ENCODE data around the gene RASL12.

The RASL12 gene

DNA sequence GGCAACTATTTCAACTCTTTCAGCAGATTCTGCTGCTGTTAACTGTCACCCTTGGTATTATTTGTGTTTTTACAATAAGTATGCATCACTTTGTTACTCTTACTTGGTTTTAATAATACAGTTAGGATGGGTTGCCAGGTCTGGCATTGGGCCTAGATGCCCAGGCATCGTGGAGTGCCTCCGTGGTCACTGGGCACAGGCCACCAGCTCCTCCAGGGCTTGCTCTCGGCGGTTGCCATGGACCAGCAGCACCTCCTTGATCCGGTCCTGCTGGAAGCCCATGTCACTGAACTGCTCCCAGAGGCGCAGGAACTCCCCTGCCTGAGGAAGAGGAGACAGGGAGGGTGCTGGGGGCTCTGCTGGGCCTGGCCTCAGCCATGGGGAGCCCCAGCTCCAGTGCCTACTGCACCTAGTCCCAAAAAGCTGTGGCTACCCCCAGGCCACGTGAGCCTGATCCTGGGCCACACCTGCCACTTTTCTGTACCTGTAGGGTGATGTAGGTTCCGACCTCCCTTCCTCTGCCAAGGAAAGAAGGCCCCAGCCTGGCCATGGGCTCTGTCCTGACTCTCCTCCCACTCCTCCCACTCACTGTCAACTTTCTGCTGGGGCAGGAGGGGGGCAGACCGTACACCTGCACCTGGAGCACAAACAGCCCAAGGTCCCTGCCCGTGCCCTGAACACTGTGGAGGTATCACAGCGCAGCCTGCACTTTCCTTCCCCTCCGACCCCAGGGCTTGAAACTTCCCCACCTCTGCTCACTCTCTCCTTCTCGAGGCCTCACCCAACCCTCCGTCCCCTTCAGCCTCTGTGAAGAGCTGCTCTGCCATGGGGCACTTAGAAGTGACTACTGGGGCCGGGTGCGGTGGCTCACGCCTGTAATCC lies 25.4 kb upstream of the RASL12 start:
- no peak for DNase-seq (ENCODE audit: low spot score)

DNA sequence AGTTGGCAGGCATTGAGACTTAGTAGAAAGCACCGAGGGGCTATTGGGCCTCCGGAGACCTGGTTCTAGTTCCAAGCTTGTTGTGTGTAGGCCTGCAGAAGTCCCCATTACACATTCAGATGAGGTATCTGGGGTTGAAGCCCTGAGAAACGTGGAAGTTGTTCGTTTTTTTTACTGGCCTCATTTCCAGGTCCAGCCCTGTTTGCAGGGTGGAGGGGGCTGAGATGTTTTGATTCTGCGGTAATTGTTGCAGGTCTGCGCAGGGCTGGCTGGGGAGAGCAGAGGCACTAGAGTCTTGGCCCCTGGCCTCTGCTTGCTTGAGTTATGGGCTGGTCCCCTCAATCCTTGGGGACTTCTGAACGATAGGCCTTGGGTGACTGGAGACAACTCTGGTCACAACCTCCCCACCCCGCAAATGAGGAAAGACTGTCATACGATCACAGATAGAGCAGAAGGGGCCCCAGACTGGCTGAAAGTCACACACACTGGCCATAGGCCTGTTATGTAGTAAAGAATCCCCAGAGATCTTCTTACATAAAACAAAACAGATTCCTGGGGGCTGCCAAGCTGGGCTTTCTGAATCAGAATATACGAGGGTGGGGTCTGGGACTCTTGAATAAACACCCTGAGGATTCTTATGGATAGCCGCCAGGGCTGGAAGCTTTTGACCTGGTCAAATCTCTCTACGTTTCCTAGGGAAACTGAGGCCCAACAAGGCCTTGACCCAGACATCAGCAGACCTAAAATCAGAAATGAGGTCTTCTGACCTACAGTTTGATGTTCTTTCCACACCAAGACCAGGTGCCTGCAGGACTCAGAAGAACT lies 24.4 kb upstream of the RASL12 start:
- no peak for DNase-seq (ENCODE audit: low spot score)

DNA sequence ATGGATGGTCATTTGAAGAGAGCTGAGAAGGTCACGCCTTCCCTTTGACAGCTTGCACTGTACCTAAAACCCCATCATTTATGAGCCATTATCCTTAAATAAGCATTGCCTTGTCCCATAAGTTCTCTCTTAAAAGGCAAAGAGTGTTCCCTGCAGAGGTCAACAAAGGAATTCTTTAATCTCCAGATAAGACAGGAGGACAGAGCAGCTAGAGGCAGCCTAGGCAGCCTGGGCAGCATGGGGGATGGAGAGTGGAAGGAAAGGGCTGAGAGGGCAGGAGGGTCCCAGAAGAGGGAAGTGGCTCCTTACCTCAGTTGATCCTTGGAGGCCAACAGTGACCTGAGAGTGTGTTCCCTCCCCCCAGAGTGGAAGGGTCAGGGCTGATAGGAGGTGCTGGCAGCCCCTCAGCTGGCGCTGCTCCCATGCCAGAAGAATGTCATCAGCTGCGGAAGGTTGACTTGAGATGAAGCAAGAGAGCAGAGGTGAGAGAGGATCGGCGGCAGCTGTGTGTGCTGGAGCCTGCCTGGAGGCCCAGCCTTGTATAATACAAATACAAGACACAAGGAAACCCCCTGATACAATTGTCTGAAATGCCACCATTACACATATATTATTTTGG lies 21.5 kb upstream of the RASL12 start:
- no peak for DNase-seq (ENCODE audit: low spot score)

DNA sequence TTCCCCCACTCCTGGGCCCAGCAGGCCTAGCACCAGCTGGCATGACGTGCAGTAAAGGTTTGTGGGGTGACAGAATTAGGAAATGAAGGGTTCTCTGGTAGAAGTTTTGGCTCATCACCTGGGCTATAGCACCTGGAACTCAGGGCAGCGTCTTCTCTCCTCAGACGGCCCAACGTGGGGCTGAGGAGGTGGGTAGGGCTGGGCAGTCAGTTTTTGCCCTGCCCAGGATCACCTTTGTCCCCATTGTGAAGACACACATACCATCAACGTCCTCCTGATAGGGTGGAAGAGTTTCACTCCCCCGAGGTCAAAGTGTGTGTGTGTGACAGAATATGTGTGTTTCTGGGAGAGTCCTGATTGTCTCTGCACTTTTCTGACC lies 20.8 kb upstream of the RASL12 start:
- DNase-seq (ENCODE audit: low spot score), result no peak

DNA sequence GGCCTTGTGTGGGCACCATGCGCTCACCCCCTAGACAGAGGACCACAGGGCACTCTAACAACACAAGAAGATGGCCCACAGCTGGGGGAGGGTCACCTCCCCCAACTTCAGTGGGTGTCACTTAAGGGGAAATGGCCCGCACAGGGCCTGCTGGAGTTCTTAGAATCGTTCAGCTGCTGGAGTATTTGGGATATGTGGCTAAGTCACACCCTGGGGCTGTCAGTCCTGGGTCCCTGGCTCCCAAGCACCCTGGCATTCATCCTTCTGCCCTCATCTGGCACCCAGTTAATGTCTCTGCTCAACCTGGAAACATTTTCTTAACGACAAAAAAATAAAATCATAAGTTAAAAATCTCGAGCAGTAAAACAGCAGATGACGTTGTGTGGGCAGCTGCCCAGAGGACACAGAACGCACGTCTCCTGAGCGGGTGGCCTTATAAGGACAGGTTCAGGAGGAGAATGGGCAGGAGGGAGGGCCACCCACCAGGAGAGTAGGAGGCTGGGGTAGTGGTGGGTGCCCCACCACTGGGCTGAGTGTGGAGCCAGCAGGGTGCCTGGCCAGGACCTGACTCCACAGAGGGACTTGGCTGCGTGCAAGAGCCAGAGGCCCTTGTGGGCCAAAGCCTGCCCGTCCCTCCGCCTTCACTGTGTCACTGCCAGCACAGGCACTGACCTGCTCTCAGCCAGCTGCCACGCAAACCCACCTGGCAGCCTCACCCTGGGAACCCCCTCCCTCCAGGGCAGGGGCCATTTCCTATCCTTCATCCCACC lies 20.3 kb upstream of the RASL12 start:
- DNase-seq (ENCODE audit: low spot score), result no peak

DNA sequence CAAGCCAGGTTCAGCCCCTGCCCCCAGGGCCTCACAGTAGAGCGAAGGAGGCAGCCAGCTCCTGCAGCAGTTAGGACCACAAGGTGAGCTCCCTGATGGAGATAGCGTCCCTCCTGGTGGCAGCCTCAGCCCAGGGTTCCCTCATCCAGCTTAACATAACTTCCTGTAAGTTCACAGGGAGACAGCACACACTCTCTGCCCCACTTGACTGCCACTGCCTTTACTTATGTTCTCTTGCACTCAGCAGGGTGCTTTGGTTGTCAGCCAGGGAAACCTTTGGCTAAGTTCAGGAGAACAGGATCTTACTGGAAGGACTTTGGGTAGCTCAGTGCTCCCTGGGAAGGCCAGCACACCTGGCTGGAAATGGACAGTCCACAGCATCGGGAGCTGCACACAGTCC lies 19.6 kb upstream of the RASL12 start:
- DNase-seq (ENCODE audit: low spot score), result no peak

DNA sequence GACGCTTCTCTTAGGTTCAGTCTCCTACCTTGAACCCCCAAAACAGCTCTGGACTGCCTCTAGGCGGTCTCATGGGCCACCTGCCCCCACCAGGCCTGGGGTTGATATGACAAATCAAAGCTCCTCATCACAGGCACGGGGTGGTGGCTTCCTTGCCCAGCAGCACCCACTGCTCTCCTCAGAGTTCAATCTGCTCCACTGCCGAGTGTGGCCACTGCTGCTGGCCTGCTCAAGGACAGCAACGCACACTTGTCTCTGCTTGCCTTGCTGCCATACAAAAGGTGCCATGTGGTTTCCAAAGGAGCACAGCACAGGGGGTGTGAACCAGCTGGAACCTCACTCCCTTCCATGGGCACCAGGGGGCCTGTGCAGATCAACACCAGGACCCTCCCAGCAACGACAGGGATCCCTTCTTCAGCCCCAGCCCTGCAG lies 18.9 kb upstream of the RASL12 start:
- no peak for DNase-seq (ENCODE audit: low spot score)

DNA sequence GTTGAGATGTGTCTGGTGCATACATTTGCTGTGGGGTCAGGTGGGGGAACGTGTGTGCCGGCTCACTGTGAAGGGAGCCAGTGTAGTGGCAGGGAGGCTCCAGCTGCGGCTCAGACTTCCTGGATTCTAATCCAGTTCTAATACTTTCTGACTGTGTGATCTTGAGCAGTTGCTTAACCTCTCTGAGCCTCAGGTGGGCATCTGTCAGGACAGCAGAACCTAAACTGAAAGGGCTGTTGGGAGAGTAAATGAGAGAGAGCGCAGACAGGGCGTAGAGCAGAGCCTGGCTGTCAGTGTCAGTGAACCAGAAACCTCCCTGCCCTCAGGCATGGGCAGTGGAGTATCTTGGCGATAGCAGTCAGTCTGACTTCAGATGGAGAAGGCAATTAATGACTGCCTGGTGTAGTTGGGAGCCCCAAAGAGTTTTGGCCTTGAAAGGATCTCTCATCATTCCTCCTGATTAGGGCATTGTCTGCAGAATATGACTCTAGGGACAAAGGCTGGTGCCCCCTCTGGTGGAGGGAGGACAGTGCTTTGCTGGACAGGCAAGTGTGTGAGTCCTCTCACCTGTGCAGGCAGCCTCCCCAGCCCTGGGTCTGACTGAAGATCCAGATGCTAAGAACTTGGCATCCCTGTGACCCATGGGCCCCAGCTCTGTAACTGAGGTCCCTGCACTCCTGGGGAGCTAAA lies 18.3 kb upstream of the RASL12 start:
- DNase-seq (ENCODE audit: low spot score), result no peak

DNA sequence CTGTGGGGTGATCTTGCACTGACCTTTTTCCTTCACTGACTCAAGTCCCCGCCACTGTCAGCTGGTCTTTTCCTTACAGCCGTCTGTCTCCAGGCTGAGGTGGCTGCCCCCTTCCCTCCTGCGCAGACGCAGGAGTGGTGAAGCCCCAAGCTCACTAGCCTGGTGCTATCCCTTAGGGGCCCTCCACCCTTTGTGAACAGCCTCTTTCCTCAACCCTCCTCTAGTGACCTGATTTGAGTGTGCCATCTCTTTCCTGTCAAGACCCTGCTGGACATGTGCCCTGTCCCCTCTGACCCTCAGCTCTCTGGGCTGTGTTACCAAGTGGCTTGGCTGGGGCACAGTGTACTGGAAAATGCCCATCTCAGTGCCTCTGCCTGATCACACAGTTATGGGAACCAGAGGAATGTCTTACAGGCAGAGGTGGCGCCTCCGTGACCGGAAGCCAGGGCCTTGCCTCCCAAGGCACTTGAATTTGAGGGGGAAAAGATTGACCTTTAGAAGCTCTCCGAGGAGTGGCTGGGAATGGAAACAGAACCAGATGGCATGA lies 17.5 kb upstream of the RASL12 start:
- DNase-seq (ENCODE audit: low spot score), result no peak

DNA sequence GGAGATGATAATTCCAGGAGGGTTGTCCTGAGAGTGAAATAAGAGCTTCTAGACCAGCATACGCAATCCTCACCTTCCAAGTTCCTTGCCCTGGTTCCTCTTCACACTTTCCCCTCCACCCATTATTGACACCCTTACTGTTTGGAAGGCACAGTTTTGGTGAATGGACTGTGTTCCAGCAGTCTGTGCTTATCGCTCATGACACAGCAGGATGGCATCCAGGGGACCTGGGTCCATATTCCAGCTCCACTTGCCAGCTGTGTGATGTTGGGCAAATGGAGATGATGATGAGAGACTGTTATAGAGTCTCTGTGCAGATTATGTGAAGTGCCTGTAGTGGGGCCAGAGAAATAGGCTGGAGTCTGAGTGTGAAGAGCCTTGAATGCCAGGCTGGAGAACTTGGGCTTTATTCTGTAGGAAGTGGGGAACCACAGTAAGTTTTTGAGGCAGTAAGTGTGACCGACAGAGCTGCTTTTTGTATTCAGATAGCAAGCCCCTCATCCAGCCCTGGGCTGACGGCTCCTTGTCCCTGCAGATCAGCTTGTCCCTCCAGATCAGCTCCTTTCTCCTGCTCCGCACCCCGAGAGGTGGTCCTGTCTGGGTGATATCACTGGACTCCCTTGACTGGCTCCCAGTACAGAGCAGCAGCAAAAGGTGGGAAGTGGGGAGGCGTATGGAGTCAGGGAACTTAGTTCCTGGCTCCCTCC lies 16.9 kb upstream of the RASL12 start:
- DNase-seq (ENCODE audit: low spot score), result no peak

DNA sequence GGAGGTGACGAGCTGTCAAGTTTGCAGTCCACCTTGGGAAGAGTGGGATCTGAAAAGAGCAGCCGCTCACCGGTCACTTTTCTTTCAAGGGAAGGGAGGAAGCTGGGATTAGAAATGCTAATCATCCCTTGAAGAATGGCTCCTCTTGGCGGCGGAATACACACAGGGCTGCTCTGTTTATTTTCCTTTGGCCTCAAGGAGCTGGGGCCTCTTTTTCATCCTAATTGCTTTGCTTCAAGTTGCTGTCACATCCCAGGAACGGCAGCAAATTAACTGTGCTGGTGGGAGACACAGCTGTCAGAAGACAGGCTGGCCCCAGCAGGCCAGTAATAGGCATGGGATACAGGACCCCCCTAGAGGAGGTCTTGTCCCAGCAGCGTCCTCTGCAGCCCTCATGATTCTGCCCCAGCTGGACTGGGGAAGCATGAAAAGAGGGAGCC lies 15.5 kb upstream of the RASL12 start:
- peak; percentile 73 for DNase-seq (ENCODE audit: low spot score)

DNA sequence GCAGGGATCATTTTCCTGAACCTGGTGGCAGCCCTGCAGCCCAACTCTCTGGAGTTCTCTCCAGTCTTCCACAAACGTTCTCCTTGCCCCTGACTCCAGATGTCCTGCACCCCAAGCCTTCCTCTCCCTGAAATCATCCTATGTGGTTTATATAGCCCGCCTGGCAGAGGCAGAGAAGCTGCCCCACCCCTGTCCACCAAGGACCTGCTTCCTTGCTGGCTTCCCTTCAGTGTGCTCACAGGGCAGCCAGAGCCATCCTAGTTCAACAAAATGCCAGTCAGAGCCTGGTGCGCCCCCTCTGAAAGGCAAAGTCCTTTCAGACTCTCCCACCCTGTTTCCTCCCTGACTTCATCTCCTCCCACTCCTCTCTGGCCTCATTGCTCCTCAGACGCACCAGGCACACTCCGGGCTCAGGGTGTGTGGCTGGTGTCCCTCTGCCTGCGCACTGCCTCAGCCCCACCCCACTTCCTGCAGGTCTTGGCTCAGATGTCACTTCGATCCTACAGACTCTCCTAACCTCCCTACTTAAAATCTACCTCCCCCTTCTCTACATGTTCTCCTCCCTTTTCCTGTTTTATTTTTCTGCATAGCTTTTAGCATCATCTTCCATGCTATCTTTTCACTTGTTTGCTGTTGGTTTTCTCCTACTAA lies 14.6 kb upstream of the RASL12 start:
- DNase-seq (ENCODE audit: low spot score), result no peak

DNA sequence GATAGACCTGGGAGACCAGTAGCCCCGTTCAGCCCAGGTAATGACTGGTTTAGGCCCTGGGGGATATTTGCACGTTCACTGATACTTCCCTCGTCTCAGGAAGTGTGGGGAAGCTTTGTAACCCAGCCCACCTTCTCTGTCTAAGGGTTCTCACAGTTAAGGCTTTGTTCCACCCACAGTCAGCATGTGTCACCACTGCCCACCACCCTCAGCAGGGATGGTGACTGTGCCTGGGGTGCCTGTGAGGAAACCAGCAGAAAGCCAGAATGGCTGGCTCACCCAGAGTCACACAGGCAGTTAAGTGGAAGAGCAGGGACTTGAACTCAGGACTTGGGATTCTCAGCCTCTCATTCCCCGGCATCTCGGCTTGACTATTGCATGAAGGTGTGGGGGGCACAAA lies 14.0 kb upstream of the RASL12 start:
- no peak for DNase-seq (ENCODE audit: low spot score)

DNA sequence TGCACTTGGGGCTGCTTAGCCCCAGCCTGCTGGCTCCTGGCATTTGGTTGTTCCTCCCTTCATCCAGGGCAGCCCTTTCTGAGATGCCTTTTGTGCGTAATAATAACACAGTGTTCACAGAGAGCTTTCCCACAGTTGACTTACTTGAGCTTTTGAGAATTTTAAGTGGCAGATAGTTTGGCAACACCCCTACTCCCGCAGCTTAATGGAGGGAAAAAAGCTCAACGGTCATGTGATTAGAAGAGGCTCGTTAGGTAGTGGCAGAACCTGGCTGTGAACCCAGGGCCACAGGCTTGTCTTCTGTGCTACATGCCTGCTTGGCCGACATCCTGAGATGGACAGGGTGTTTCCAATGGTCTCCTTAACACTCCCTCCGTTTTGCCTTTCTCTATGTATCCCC lies 13.5 kb upstream of the RASL12 start:
- DNase-seq (ENCODE audit: low spot score), result no peak

DNA sequence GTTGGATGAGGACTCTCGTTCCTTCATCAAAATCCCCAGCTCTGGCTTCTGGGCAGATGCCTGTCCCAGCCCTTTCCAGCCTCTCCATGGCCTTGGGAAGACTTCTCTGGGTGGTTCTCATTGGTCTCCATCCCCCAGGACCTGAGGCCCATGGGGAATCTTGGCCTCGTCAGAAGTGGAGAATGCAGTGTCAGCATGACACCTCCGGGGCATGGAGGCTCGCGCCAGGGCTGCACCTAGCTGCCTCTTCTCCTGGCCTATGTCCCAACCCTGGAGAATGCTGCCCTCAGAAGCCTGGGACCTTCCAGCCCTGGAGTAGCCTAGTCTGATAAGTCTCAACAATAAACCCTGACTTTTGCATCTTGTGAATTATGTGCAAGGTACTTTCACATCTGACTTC lies 11.8 kb upstream of the RASL12 start:
- DNase-seq (ENCODE audit: low spot score), result no peak

DNA sequence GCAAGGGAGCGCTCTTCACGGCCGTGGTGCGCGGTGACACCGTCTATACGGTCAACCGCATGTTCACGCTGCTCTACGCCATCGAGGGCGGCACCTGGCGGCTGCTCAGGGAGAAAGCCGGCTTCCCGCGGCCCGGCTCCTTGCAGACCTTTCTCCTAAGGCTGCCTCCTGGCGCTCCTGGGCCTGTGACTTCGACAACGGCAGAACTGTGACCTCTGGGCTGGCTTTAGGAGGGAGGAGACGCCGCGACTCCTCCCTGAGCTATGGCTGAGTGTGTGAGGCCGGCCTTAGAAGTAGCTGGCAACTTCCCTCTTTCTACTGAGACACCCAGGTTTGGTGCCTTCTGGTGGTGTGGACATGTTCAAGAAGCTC lies 10.2 kb upstream of the RASL12 start:
- peak; percentile 80 for DNase-seq (ENCODE audit: low spot score)

DNA sequence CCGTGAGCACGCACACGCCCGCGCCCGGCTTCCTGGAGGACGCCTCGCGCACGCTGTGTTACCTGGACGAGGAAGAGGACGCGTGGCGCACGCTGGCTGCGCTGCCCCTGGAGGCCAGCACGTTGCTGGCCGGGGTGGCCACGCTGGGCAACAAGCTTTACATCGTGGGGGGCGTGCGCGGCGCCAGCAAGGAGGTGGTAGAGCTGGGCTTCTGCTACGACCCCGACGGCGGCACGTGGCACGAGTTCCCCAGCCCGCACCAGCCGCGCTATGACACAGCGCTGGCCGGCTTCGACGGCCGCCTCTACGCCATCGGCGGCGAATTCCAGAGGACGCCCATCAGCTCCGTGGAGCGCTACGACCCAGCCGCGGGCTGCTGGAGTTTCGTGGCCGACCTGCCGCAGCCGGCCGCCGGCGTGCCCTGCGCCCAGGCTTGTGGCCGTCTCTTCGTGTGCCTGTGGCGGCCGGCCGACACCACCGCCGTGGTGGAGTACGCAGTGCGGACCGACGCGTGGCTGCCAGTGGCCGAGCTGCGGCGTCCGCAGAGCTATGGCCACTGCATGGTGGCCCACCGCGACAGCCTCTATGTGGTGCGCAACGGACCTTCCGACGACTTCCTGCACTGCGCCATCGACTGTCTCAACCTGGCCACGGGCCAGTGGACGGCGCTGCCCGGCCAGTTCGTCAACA lies 9.6 kb upstream of the RASL12 start:
- no peak for DNase-seq (ENCODE audit: low spot score)

DNA sequence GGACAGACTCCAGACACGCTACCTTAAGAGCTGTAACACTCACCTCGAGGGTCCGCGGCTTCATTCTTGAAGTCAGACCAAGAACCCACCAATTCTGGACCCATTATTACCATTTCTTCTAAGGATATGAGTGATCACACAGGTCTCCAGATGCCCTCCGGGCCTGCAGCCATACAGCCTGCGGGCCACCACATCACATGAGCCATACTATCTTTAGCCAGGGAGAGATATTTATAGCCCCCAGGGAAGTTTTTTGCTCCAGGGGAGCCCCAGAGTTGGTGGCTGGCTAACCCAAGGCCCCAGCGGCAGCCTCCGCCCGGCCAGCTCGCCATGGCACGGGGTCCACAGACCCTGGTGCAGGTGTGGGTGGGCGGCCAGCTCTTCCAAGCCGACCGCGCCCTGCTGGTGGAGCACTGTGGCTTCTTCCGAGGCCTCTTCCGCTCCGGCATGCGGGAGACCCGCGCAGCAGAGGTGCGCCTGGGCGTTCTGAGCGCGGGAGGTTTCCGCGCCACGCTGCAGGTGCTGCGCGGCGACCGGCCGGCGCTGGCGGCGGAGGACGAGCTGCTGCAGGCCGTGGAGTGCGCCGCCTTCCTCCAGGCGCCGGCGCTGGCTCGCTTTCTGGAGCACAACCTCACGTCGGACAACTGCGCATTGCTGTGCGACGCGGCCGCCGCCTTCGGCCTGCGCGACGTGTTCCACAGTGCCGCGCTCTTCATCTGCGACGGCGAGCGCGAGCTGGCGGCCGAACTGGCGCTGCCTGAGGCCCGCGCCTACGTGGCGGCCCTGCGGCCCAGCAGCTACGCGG lies 8.9 kb upstream of the RASL12 start, which contains the start of gene KBTBD13:
Gene KBTBD13, plus strand, starts transcription at position 261 of the 805 bp plus-strand sequence. Its CDS starts 70 bp downstream, at position 331.
- DNase-seq (ENCODE audit: low spot score), result no peak

All from ecto neural progenitor cell (in vitro differentiated cells).